Endodermal cell (in vitro differentiated cells): Measurements from ENCODE around the gene OLFML3. TPM values are rescaled to one million over a fixed set of nuclear protein-coding genes. Genes with fewer than 3 reads are reported as not detected.

ENCODE experiments used
- DNase-seq: peaks from one replicate; pipeline ENCODE4 v3.0.0-alpha.2; 2017
- H3K27ac ChIP-seq: 2 replicates; pipeline ENCODE4 v1.5.1; 2013; ENCODE audit warnings: mild to moderate bottlenecking, low read depth, low read length, moderate library complexity
- H3K27me3 ChIP-seq: 2 replicates; pipeline ENCODE4 v1.6.1; 2013; ENCODE audit warnings: mild to moderate bottlenecking, low read length, moderate library complexity; ENCODE audit not compliant: insufficient read depth, control insufficient read depth, poor library complexity, severe bottlenecking
- H3K36me3 ChIP-seq: 2 replicates; pipeline ENCODE4 v1.7.0; 2013; ENCODE audit warnings: mild to moderate bottlenecking, low read length, moderate library complexity; ENCODE audit not compliant: control insufficient read depth, insufficient read depth
- H3K4me1 ChIP-seq: one replicate; pipeline ENCODE4 v1.7.0; 2013; ENCODE audit warnings: low read length; ENCODE audit not compliant: control insufficient read depth, insufficient read depth
- H3K4me3 ChIP-seq: 2 replicates; pipeline ENCODE4 v1.5.1; 2013; ENCODE audit warnings: mild to moderate bottlenecking, low read length, moderate library complexity
- H3K9ac ChIP-seq: 2 replicates; pipeline ENCODE4 v1.6.1; 2013; ENCODE audit warnings: mild to moderate bottlenecking, low read length, moderate library complexity; ENCODE audit not compliant: poor library complexity, severe bottlenecking; ENCODE audit errors: extremely low read depth
- H3K9me3 ChIP-seq: 2 replicates; pipeline ENCODE4 v1.6.1; 2013; ENCODE audit warnings: mild to moderate bottlenecking, low read length, moderate library complexity; ENCODE audit not compliant: control insufficient read depth
- H3K27ac Mint-ChIP-seq: 2 replicates; pipeline ENCODE4 v1.8.0; 2020; ENCODE audit warnings: mixed read lengths
- H3K27me3 Mint-ChIP-seq: 2 replicates; pipeline ENCODE4 v1.8.0; 2021; ENCODE audit warnings: mild to moderate bottlenecking, mixed read lengths; ENCODE audit not compliant: insufficient read depth
- H3K36me3 Mint-ChIP-seq: 2 replicates; pipeline ENCODE4 v1.8.0; 2020; ENCODE audit warnings: low read depth, mixed read lengths
- H3K4me1 Mint-ChIP-seq: 2 replicates; pipeline ENCODE4 v1.8.0; 2020; ENCODE audit warnings: mixed read lengths
- H3K4me3 Mint-ChIP-seq: 2 replicates; pipeline ENCODE4 v1.8.0; 2020; ENCODE audit warnings: mild to moderate bottlenecking, moderate library complexity, mixed read lengths
- H3K9me3 Mint-ChIP-seq: 2 replicates; pipeline ENCODE4 v1.8.0; 2020; ENCODE audit warnings: mild to moderate bottlenecking, mixed read lengths
- WGBS, 2 experiments: methylation state at CpG; one replicate each; pipeline versions ENCODE4 v1.1.5 to v1.1.7; 2013; ENCODE audit warnings: missing lambda C conversion rate in 2 of 2, mixed read lengths in 1 of 2; ENCODE audit not compliant: insufficient coverage in 1 of 2, insufficient read length in 1 of 2; 5-methylcytosine and 5-hydroxymethylcytosine counted together
- total RNA-seq, 2 donors: library from RNA; stranded (reverse); fragmentation: NEBNext Ultra II Directional in 1 of 2; extraction: Animal tissue kit (Norgen Biotek cat#: 25700) in 1 of 2; gene quantifications; 2 replicates in 1 of 2; 3 replicates in 1 of 2; pipeline ENCODE4 v1.2.1, GENCODE V29; 2021
- TF ChIP-seq, protein P1 (sequence below): fragments of 200-600 bp; sonication (generic); conservative IDR thresholded peaks from 2 replicates; pipeline ENCODE4 v1.5.0; 2021; ENCODE audit warnings: antibody characterized with exemption, mild to moderate bottlenecking

The OLFML3 gene
- total RNA-seq, 2 donors from 2014 or later, result 4.3 to 14.8 TPM

DNA sequence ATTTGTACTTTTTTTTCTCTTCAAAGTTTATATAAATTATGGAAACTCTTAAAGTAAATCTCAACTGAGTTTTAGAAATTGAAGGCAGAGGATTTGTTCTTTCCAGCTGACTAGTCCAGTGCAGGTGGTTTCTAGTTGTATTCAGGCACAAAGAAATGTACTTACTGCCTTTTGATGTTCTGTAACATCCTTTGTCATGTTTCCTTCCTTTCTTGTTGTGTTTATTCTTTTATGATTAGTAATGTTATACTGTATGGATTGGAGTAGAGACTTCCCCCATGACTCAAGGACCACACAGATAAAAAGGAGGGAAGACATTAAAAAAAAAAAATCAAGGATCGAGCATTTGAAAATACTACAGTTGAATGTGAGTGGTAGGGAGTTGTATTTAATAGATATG lies 42.1 kb upstream of the OLFML3 start:
- 88 to 100% methylated on average over 1 of the region's 1 CpG for WGBS, 2 experiments
- no peak overlapping the region for H3K27ac Mint-ChIP-seq

GRCh38 chr1:113938192-113938591 lies 41.1 kb upstream of the OLFML3 start:
- Histone ChIP-seq H3K4me1 (peaks cover 7% of the 10 kb centered on the region), H3K9me3 (peaks cover 3% of the 10 kb centered on the region), H3K4me3 (no peak overlapping the region), H3K36me3 (peaks cover 27% of the 10 kb centered on the region), H3K27me3 (no peaks in the 10 kb centered on the region), H3K9ac (no peak overlapping the region), H3K27ac (no peak overlapping the region)
- Mint-ChIP-seq H3K27me3 (no peaks in the 10 kb centered on the region), H3K27ac (peak overlapping the region; percentile 83), H3K4me1 (peaks cover 46% of the 10 kb centered on the region), H3K4me3 (no peak overlapping the region), H3K9me3 (peaks cover 2% of the 10 kb centered on the region), H3K36me3 (peaks cover 22% of the 10 kb centered on the region)
- peak; percentile 56 for DNase-seq
- WGBS, 2 experiments, result 51 to 54% methylated on average over 5 of the region's 5 CpGs
- TF ChIP-seq, protein P1, sequence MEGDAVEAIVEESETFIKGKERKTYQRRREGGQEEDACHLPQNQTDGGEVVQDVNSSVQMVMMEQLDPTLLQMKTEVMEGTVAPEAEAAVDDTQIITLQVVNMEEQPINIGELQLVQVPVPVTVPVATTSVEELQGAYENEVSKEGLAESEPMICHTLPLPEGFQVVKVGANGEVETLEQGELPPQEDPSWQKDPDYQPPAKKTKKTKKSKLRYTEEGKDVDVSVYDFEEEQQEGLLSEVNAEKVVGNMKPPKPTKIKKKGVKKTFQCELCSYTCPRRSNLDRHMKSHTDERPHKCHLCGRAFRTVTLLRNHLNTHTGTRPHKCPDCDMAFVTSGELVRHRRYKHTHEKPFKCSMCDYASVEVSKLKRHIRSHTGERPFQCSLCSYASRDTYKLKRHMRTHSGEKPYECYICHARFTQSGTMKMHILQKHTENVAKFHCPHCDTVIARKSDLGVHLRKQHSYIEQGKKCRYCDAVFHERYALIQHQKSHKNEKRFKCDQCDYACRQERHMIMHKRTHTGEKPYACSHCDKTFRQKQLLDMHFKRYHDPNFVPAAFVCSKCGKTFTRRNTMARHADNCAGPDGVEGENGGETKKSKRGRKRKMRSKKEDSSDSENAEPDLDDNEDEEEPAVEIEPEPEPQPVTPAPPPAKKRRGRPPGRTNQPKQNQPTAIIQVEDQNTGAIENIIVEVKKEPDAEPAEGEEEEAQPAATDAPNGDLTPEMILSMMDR, result no peak

More for the DNA sequence above, 42.1 kb upstream of the OLFML3 start:
- TF ChIP-seq, protein P1, result no peak
- no peak for DNase-seq
- peaks cover 3% of the 10 kb centered on the region for H3K9me3 ChIP-seq
- no peak overlapping the region for H3K4me3 ChIP-seq
- Mint-ChIP-seq H3K4me3 (no peak overlapping the region), H3K27me3 (no peaks in the 10 kb centered on the region), H3K36me3 (peaks cover 17% of the 10 kb centered on the region), H3K9me3 (peaks cover 2% of the 10 kb centered on the region), H3K4me1 (peaks cover 48% of the 10 kb centered on the region)
- H3K27ac ChIP-seq, result no peak overlapping the region
- no peak overlapping the region for H3K9ac ChIP-seq
- H3K36me3 ChIP-seq, result peaks cover 17% of the 10 kb centered on the region
- H3K4me1 ChIP-seq, result peaks cover 7% of the 10 kb centered on the region
- no peaks in the 10 kb centered on the region for H3K27me3 ChIP-seq

- Histone ChIP-seq H3K36me3 (peaks cover 35% of the 10 kb centered on the region), H3K4me1 (peaks cover 7% of the 10 kb centered on the region), H3K9ac (no peak overlapping the region), H3K4me3 (no peak overlapping the region), H3K27ac (no peak overlapping the region), H3K9me3 (no peaks in the 10 kb centered on the region), H3K27me3 (no peaks in the 10 kb centered on the region)
- H3K27me3 Mint-ChIP-seq, result no peaks in the 10 kb centered on the region
- TF ChIP-seq, protein P1, result no peak
- H3K36me3 Mint-ChIP-seq, result peaks cover 33% of the 10 kb centered on the region
- no peak for DNase-seq
- peak overlapping the region; percentile 15 for H3K27ac Mint-ChIP-seq
- peaks cover 36% of the 10 kb centered on the region for H3K4me1 Mint-ChIP-seq
- 92 to 95% methylated on average over 13 to 16 of the region's 16 CpGs for WGBS, 2 experiments
- no peak overlapping the region for H3K4me3 Mint-ChIP-seq
- no peaks in the 10 kb centered on the region for H3K9me3 Mint-ChIP-seq
Observed at GRCh38 chr1:113940365-113941244, 38.7 kb upstream of the OLFML3 start.
